BJ (cell line): ENCODE data around the gene PSMA1. TPM values are rescaled to one million over a fixed set of nuclear protein-coding genes. Genes with fewer than 3 reads are reported as not detected.

Source experiments
- CTCF ChIA-PET: fragments of 350-600 bp; formaldehyde crosslinking; extraction: SDS; loops from one replicate; lab custom pipeline; 2021; ENCODE audit warnings: antibody characterized with exemption, inconsistent platforms; lab: Yijun Ruan, JAX
- POLR2A ChIA-PET: fragments of 300-600 bp; sonication (Branson Sonifier 250); formaldehyde crosslinking; extraction: SDS; loops from one replicate; lab custom pipeline; 2021; ENCODE audit warnings: antibody characterized with exemption; lab: Charles Lee
- DNase-seq: peaks from one replicate; pipeline ENCODE4 v3.0.0-alpha.2; 2011; ENCODE audit warnings: low read depth
- H3K27me3 ChIP-seq: 2 replicates; pipeline ENCODE4 v1.6.0; 2011; ENCODE audit warnings: low read length; ENCODE audit not compliant: control insufficient read depth, insufficient read depth
- H3K36me3 ChIP-seq: 2 replicates; pipeline ENCODE4 v1.5.1; 2011; ENCODE audit warnings: low read length; ENCODE audit not compliant: control insufficient read depth, insufficient read depth
- H3K4me3 ChIP-seq: 2 replicates; pipeline ENCODE4 v1.5.1; 2011; ENCODE audit warnings: low read depth, mild to moderate bottlenecking, control low read depth, low read length
- polyA plus RNA-seq: library from polyadenylated mRNA; depleted of rRNA; stranded (reverse); fragments of >200 nt; gene quantifications from 2 replicates; pipeline ENCODE4 v1.2.3, GENCODE V29; 2011
- TF ChIP-seq, protein P1 (sequence below): IDR thresholded peaks from 2 replicates; pipeline ENCODE4 v1.5.1; 2011; ENCODE audit warnings: low read depth, mild to moderate bottlenecking, control low read depth, inconsistent platforms, low read length, moderate library complexity; ENCODE audit not compliant: insufficient read depth

The PSMA1 gene
- polyA plus RNA-seq, 1 experiment = 108 TPM

DNA sequence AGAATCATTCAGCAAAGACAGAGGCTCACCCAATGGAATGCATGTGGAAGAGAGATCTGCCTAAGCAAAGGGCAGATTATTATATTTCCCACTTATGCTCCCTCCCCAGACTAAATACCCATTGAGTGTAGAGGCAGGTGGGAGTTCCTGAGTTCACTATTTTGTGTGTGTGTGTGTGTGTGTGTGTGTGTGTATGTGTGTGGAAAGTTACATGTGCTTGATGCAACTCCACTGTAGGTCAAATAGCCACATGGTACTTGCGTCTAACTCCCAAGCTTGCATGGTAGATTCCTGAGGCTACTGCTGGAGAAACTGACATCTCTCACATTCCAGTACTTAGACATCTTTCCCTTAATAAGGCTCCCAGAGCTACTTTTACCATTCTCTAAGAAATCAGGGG is 17.2 kb downstream of the PSMA1 start:
- CTCF ChIA-PET = no interaction called here
- TF ChIP-seq, protein P1, sequence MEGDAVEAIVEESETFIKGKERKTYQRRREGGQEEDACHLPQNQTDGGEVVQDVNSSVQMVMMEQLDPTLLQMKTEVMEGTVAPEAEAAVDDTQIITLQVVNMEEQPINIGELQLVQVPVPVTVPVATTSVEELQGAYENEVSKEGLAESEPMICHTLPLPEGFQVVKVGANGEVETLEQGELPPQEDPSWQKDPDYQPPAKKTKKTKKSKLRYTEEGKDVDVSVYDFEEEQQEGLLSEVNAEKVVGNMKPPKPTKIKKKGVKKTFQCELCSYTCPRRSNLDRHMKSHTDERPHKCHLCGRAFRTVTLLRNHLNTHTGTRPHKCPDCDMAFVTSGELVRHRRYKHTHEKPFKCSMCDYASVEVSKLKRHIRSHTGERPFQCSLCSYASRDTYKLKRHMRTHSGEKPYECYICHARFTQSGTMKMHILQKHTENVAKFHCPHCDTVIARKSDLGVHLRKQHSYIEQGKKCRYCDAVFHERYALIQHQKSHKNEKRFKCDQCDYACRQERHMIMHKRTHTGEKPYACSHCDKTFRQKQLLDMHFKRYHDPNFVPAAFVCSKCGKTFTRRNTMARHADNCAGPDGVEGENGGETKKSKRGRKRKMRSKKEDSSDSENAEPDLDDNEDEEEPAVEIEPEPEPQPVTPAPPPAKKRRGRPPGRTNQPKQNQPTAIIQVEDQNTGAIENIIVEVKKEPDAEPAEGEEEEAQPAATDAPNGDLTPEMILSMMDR = no peak
- no peak for DNase-seq
- Histone ChIP-seq H3K4me3 (no peak overlapping the region), H3K36me3 (peaks cover 10% of the 10 kb centered on the region), H3K27me3 (no peaks in the 10 kb centered on the region)
- POLR2A ChIA-PET = no interaction called here

DNA sequence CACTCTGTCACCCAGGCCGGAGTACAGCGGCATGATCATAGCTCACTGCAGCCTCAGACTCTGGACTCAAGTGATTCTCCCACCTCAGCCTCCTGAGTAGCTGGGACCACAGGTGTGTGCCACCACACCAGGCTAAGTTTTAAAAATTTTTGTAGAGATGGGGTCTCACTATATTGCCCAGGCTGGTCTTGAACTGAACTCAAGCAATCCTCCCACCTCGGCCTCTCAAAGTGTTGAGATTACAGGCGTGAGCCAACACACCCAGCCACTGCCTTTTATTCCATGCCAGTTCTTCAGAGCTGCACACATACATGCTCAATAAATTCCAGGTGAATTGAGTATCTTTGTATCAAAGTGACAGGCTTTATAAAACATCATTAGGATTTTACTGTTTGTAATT is 18.1 kb downstream of the PSMA1 start:
- TF ChIP-seq, protein P1 = no peak
- ChIA-PET CTCF (interaction anchor here (0.6 to 1.1 kb wide), 2 partner anchors 10 to 17 kb away, joined by 3 read pairs; no protein-coding TSS in a partner anchor), POLR2A (no interaction called here)
- Histone ChIP-seq H3K27me3 (no peaks in the 10 kb centered on the region), H3K36me3 (peaks cover 10% of the 10 kb centered on the region), H3K4me3 (no peak overlapping the region)
- no peak for DNase-seq

GRCh38 chr11:14500181-14500651 is 20.0 kb downstream of the PSMA1 start:
- peaks cover 1% of the 10 kb centered on the region; the same call in 1 of the 2 replicates for H3K36me3 ChIP-seq
- CTCF ChIA-PET = interaction anchor here (0.5 to 1.0 kb wide), 3 partner anchors 29 to 145 kb away, joined by 3 read pairs; no protein-coding TSS in a partner anchor

GRCh38 chr11:14499560-14500180 is 20.5 kb downstream of the PSMA1 start, which contains the start of gene COPB1:
Gene COPB1 (minus strand): TSS chr11:14499811. CDS start chr11:14498928, 883 bp downstream.
- ChIA-PET POLR2A (interaction anchor here (1.1 kb wide), 1 partner anchor 392 kb away, joined by 3 read pairs; the partner anchor contains the start of gene CYP2R1), CTCF (interaction anchor here (0.5 to 1.0 kb wide), 5 partner anchors 11 to 144 kb away, joined by 3 read pairs; no protein-coding TSS in a partner anchor)
- TF ChIP-seq, protein P1 = no peak
- Histone ChIP-seq H3K36me3 (peaks cover 1% of the 10 kb centered on the region; the same call in 1 of the 2 replicates), H3K27me3 (no peaks in the 10 kb centered on the region), H3K4me3 (peak within 1 kb of the TSS; percentile 65)
- DNase-seq = peak; percentile 74

More at GRCh38 chr11:14500181-14500651, 20.0 kb downstream of the PSMA1 start:
- DNase-seq = peak; percentile 9
- Histone ChIP-seq H3K4me3 (peak overlapping the region; percentile 65), H3K27me3 (no peaks in the 10 kb centered on the region)
- TF ChIP-seq, protein P1 = no peak
- POLR2A ChIA-PET = interaction anchor here (1.1 kb wide), 1 partner anchor 392 kb away, joined by 3 read pairs; the partner anchor contains the start of gene CYP2R1

- Histone ChIP-seq H3K4me3 (peak overlapping the region; percentile 65), H3K36me3 (peaks cover 1% of the 10 kb centered on the region; the same call in 1 of the 2 replicates), H3K27me3 (no peaks in the 10 kb centered on the region)
- ChIA-PET CTCF (interaction anchor here (0.6 to 0.9 kb wide), 2 partner anchors 10 to 29 kb away, joined by 3 read pairs; no protein-coding TSS in a partner anchor), POLR2A (no interaction called here)
- no peak for DNase-seq
- TF ChIP-seq, protein P1 = no peak
Observed at GRCh38 chr11:14499178-14499559, 21.0 kb downstream of the PSMA1 start.
